Ovary (tissue), 3 donors: Measurements from ENCODE around the gene FAM9A.

Experiments used
- CTCF ChIP-seq, 3 donors: fragments of 450-650 bp in 2 of 3; fragments of 200-600 bp in 1 of 3; IDR thresholded peaks; one replicate each; pipeline versions ENCODE4 v1.5.1 to v1.8.0; 2016 to 2022; ENCODE audit warnings: antibody characterized with exemption in 3 of 3, mild to moderate bottlenecking in 1 of 3
- EP300 ChIP-seq: sonication (generic); formaldehyde crosslinking; IDR thresholded peaks from one replicate; pipeline ENCODE4 v1.6.1; 2017; ENCODE audit warnings: antibody characterized with exemption
- POLR2A ChIP-seq: fragments of 450-650 bp; IDR thresholded peaks from one replicate; pipeline ENCODE4 v1.6.1; 2017; ENCODE audit warnings: antibody characterized with exemption, mild to moderate bottlenecking, moderate library complexity
- donor health status: DM: no; HTN: no; CAD: no.

GRCh38 chrX:8822002-8822401, 20.8 kb upstream of the FAM9A start:
- TF ChIP-seq CTCF (IDR thresholded peaks at IDR 0.05) (no peak), POLR2A (no peak), EP300 (no peak)
